HG03565 (cell line): ENCODE results near the gene KCNJ8.
"Not testable (repeated sequence)": the region's sequence is repeated elsewhere in the genome, so short reads cannot be mapped to it uniquely, and the experiment has no call there.

Source experiments
- ATAC-seq: cut with Tn5 transposase; IDR thresholded peaks from one replicate; pipeline ENCODE4 v1.9.1; 2021; ENCODE audit warnings: mild to moderate bottlenecking, moderate library complexity; ENCODE audit not compliant: unreplicated experiment

Gene KCNJ8

GRCh38 chr12:21774358-21775132 is at the start of gene KCNJ8:
KCNJ8 (minus strand) TSS chr12:21774706; CDS start chr12:21773616, 1,090 bp downstream.
- ATAC-seq: no peak

GRCh38 chr12:21823581-21823980 is 49.1 kb upstream of the KCNJ8 start:
- ATAC-seq: no peak

GRCh38 chr12:21819678-21820077 is 45.2 kb upstream of the KCNJ8 start:
- ATAC-seq: no peak

GRCh38 chr12:21819236-21819635 is 44.7 kb upstream of the KCNJ8 start:
- no peak for ATAC-seq

- no peak for ATAC-seq
Measured at GRCh38 chr12:21818627-21819026, 44.1 kb upstream of the KCNJ8 start.

- no peak for ATAC-seq
Measured at GRCh38 chr12:21815306-21816062, 41.0 kb upstream of the KCNJ8 start.

- no peak for ATAC-seq
Measured at GRCh38 chr12:21814814-21815213, 40.3 kb upstream of the KCNJ8 start.

- no peak for ATAC-seq
Measured at GRCh38 chr12:21814327-21814726, 39.8 kb upstream of the KCNJ8 start.

GRCh38 chr12:21813751-21814150 is 39.2 kb upstream of the KCNJ8 start:
- ATAC-seq: no peak

GRCh38 chr12:21813125-21813524 is 38.6 kb upstream of the KCNJ8 start:
- ATAC-seq: no peak

GRCh38 chr12:21812340-21812739 is 37.8 kb upstream of the KCNJ8 start:
- ATAC-seq: not testable (repeated sequence)

GRCh38 chr12:21809100-21809499 is 34.6 kb upstream of the KCNJ8 start:
- no peak for ATAC-seq

- no peak for ATAC-seq
Measured at GRCh38 chr12:21806255-21806654, 31.7 kb upstream of the KCNJ8 start.

- ATAC-seq: no peak
Measured at GRCh38 chr12:21801522-21802288, 27.2 kb upstream of the KCNJ8 start.

GRCh38 chr12:21800011-21800410 is 25.5 kb upstream of the KCNJ8 start:
- ATAC-seq: no peak

- no peak for ATAC-seq
Measured at GRCh38 chr12:21797539-21797938, 23.0 kb upstream of the KCNJ8 start.

- no peak for ATAC-seq
Measured at GRCh38 chr12:21795648-21796328, 21.3 kb upstream of the KCNJ8 start.

GRCh38 chr12:21794807-21795595 is 20.5 kb upstream of the KCNJ8 start:
- not testable (repeated sequence) for ATAC-seq

GRCh38 chr12:21789687-21790086 is 15.2 kb upstream of the KCNJ8 start:
- ATAC-seq: not testable (repeated sequence)
